Activated CD8-positive, alpha-beta memory T cell treated with anti-CD3 and anti-CD28 coated beads for 36 hours (primary cell): ENCODE data around the gene YARS2. TPM values are rescaled to one million over a fixed set of nuclear protein-coding genes. Genes with fewer than 3 reads are reported as not detected.
"Not testable (repeated sequence)": the region's sequence is repeated elsewhere in the genome, so short reads cannot be mapped to it uniquely, and the experiment has no call there.

ENCODE experiments used
- CTCF ChIA-PET: fragments of 350-600 bp; sonication (Branson Sonifier 250); formaldehyde crosslinking; loops from one replicate; lab custom pipeline; 2021; ENCODE audit warnings: antibody characterized with exemption; lab: Charles Lee
- POLR2A ChIA-PET: fragments of 350-600 bp; sonication (Branson Sonifier 250); formaldehyde crosslinking; loops from one replicate; lab custom pipeline; 2021; ENCODE audit warnings: antibody characterized with exemption; lab: Charles Lee
- total RNA-seq, 2 experiments: library from RNA; stranded (reverse); gene quantifications; one replicate each; pipeline ENCODE4 v1.2.3, GENCODE V29; 2021

Gene YARS2
- total RNA-seq, 2 experiments from 2014 or later, result 28.6 to 37.4 TPM

DNA sequence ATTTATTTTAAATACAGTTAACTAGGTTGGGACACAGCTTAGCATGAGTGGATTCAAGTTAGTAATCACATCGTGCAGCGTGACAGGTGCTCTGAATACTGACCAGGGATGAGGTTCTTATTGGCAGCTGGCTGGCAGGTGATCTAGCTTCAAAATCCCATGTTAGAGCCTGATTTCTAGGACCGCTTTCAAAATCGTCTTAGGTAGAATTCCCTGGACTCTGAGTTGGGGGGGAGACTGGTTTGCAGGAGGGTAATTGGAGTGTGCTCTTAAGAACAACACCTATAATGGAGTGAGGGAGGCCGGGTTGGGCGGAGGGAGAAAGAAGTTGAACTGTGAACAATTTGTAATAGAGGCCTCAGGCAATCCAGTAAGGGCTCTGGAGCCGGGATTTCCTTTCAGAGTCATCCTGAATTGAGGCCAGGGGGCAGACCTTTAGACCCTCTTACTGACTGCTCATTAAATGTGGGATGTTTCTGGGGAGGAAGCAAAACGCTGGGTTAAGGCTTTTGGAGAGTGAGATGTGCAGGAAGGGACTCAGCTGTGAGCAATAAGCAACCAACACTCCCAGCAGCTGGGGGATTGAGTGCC lies 874 bp upstream of the YARS2 start:
- POLR2A ChIA-PET, result interaction anchor here (1.8 kb wide), 1 partner anchor 1265 kb away, joined by 34 read pairs; the partner anchor contains the start of gene ALG10

DNA sequence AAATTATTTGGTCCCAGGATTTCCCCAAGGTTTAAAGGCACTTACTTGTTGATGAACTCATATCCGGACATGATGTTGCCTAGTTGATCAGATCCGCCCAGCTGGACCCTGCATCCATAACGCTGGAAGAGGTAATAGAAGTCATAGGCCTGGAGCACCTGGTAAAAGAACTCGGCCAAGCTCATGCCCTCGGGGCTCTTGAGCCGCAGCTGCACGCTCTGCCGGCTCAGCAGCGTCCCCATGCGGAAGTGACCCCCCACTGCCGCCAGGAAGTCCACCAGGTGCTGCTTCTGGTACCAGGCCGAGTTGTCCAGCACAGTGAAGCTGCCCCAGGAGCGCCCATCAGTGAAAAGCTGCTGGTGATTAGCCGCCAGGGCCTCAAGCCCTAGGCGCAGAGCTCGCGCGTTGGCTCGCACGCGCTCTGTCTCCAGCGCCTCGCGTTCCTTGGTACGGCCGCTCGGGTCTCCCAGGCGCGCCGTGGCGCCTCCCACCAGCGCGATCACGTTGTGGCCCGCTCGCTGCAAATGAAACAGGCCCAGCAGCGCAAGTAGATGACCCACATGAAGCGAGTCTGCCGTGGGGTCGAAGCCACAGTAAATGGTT lies 545 bp downstream of the YARS2 start:
- CTCF ChIA-PET, result interaction anchor here (0.5 to 3.6 kb wide), 19 partner anchors 10 to 1282 kb away, joined by 3 to 16 read pairs (median 4); partner anchors contain the start of genes ALG10 and DNM1L
- POLR2A ChIA-PET, result interaction anchor here (0.6 to 1.8 kb wide), 4 partner anchors 13 to 1267 kb away, joined by 3 to 34 read pairs (median 4); partner anchors contain the start of genes ALG10 and ETFBKMT

More for the DNA sequence above, 874 bp upstream of the YARS2 start:
- CTCF ChIA-PET, result interaction anchor here (1.0 to 3.6 kb wide), 7 partner anchors 78 to 1430 kb away, joined by 3 to 16 read pairs (median 4); partner anchors contain the start of genes ALG10 and DNM1L

DNA sequence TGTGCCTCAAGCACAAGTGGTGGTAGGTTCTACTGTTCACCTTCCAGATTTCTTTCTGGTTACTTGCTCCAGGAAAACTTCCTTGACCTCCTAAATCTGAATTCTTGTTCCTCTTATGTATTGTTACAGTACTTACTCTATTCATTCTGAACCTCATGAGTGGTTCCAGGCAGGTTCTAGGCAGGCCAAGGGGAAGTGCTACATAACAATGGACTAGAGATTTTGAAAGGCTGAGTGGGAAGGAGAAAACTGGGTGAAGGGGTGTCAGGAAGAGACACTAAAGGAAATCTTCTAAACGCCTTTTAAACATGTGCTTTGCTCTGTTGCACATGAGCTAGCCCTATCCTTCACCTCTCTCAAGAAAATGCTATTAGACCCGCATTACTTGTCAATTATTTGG lies 1.6 kb downstream of the YARS2 start:
- CTCF ChIA-PET, result interaction anchor here (1.2 to 3.6 kb wide), 5 partner anchors 18 to 1269 kb away, joined by 4 to 16 read pairs (median 4); partner anchors contain the start of gene ALG10

DNA sequence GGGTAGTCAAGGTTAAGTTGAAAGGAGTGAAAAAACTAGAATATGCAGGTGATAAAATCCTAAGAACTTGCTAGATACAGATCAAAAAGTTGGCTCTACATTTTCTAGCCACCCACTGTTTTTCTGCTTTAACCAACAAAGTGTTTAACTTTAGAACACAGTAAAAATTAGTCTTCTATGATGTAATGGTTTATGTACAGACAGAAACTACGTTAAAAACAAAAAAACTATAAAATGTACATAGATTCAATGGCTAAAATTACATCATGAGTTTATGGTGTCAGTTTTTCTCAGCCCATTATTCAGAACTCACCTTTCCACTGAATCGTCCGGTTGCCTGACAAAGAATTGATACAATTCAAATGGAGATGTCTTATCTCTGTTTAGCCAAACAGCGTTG lies 2.1 kb downstream of the YARS2 start:
- CTCF ChIA-PET, result interaction anchor here (2.5 to 3.6 kb wide), 2 partner anchors 17 to 1269 kb away, joined by 7 to 16 read pairs; partner anchors contain the start of gene ALG10
- POLR2A ChIA-PET, result no interaction called here

More for the DNA sequence above, 1.6 kb downstream of the YARS2 start:
- POLR2A ChIA-PET, result interaction anchor here (0.6 to 0.9 kb wide), 5 partner anchors 12 to 793 kb away, joined by 3 to 10 read pairs (median 4); no protein-coding TSS in a partner anchor

DNA sequence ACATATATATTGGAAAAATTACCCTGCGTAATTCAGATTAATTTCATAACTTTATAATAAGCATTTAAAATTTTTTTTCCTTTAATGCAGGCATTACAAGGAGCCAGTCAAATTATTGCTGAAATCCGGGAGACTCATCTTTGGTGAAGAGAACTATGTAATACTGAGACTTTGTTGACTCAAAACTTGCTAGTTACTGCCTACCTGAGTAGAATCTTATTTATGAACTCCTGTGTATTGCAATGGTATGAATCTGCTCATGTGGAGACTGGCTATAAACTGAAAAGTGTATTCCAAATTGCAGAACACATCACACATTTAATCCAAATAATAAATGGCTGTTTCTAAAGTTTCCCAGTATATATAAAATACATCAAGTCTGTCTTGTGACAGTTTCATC lies 12.4 kb downstream of the YARS2 start:
- ChIA-PET POLR2A (interaction anchor here (0.5 kb wide), 1 partner anchor 1676 kb away, joined by 5 read pairs; no protein-coding TSS in a partner anchor), CTCF (interaction anchor here (0.6 to 1.2 kb wide), 2 partner anchors 12 to 209 kb away, joined by 3 to 5 read pairs; partner anchors contain the start of gene YARS2)

DNA sequence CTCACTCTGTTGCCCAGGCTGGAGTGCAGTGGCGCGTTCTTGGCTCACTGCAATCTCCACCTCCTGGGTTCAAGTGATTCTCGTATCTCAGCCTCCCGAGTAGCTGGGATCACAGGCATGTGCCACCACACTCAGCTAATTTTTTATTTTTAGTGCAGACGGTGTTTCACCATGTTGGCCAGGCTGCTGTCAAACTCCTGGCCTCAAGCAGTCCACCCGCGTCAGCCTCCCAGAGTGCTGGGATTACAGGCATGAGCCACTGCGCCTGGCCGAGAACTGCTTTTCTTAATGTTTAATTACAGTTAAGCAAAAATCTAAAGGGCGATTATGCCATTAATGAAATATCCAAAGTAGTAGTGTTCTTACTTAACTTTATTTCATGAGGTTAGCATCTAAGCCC lies 13.6 kb downstream of the YARS2 start:
- ChIA-PET POLR2A (interaction anchor here (1.0 kb wide), 1 partner anchor 12 kb away, joined by 6 read pairs; no protein-coding TSS in a partner anchor), CTCF (interaction anchor here (0.6 to 1.2 kb wide), 2 partner anchors 13 to 1468 kb away, joined by 3 to 5 read pairs; partner anchors contain the start of gene YARS2)

DNA sequence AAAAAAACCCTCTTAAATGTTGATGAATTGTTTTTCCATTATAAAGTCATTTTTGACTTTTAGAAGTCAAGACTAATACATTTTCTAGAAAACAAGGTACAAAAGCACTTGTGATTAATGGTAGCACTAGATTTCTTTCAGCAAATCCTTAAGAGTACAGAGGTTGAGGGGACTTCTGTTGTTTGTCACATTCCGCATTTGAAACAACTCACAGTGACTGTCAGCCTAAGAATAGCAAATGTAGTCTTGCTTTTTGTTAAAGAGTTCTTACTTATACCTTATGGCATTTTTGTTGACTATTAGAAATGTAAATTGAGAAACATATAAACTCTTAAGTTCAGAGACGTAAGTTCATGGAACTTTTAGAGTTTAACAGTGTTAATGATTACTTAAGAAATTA lies 16.4 kb downstream of the YARS2 start:
- ChIA-PET CTCF (no interaction called here), POLR2A (no interaction called here)

DNA sequence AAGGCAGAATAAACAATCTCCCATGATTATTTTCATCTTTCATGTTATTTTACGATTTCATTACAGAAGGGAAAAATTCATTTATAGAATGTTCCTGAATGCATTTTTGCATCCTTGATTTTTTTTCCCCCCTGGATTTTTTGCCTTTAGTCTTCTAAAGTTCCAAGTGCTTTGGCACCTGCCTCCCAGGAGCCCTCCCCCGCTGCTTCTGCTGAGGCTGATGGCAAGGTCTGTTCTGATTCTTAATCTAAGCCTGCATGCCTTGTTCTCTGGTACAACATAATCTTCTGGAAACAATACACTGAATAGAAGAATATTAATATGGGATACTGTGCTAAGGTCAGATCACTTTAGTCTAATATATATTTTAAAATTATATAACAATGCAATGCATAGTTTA lies 18.0 kb downstream of the YARS2 start:
- ChIA-PET CTCF (no interaction called here), POLR2A (no interaction called here)

DNA sequence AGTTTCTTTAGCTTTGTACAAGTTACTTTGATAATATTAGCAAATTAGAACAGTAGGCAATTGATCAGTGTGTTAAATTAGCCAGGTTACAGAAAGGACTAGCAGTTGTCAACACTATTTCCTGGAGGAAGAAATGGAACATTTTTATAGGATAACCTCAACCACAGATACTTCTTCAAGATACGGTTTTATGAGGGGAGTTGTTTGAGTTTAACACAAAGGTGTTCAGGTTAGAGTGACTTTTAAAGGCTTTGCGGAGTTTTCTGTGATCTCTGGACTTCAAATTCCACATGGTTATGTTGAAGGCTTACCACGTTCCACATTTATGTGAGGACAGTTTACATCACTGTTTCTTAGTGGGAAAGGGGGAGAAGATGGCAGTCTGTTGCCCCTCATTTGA lies 19.3 kb downstream of the YARS2 start:
- POLR2A ChIA-PET, result interaction anchor here (0.5 to 0.6 kb wide), 2 partner anchors 1285 to 1453 kb away, joined by 5 to 6 read pairs; no protein-coding TSS in a partner anchor

DNA sequence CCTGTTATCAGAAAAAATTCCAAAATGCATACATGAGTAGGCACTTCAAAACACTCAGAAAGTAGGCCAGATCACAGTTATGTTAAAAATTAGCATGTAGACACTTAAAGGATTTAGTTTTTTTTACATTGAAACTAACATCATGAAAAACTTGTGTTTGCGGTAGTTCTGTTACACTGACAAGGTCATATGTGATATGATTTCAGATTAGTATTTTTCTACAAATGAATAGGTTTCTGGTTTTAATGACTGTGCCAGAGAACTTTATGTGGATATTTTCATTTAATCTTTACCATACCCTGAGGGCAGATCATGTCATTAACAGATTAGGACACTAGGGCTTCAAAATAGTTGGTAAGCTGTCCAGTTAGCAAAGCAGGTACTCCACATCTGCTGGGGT lies 20.7 kb downstream of the YARS2 start:
- CTCF ChIA-PET, result interaction anchor here (2.2 kb wide), 1 partner anchor 20 kb away, joined by 7 read pairs; the partner anchor contains the start of gene YARS2
- POLR2A ChIA-PET, result interaction anchor here (0.5 kb wide), 1 partner anchor 1287 kb away, joined by 8 read pairs; no protein-coding TSS in a partner anchor

More for the DNA sequence above, 19.3 kb downstream of the YARS2 start:
- CTCF ChIA-PET, result interaction anchor here (2.2 kb wide), 1 partner anchor 18 kb away, joined by 7 read pairs; the partner anchor contains the start of gene YARS2

DNA sequence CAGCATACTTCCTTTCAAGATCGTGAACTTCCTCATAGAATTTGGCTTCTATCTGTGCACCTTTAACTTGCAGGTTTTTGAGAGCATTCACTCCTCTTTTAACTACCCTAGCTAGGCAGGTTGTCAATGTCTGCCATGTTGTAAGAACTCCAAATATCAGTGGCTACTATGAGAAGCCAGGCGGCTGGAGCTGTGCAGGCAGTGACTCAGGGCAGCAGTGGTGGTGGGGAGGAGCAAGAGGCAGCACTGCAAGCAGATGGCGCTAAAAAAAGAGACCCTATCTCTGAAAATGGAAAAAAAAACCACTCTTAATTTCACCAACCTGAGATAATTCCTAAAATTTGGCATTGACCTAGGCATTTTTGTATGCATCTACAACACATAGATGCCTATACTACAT lies 28.5 kb downstream of the YARS2 start:
- POLR2A ChIA-PET, result no interaction called here
- CTCF ChIA-PET, result no interaction called here

DNA sequence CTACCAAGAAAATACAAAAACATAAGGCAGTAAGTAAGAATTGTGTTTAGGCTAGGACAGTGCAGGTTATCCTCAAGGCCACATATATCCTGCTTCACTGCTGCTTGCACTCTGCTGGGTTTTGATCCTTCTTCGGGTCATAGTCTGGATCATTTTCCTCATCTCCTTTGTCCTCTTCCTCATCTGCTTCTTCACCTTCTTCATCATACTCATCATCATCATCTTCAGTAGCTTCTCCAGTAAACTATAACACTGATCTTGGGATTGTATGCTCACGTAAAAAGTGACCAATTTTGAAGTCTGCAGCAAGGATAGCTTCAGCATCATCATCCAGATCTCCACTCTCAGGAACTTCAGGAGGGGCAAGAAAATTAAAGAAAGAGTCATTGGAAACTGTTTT lies 29.4 kb downstream of the YARS2 start:
- ChIA-PET POLR2A (no interaction called here), CTCF (no interaction called here)

DNA sequence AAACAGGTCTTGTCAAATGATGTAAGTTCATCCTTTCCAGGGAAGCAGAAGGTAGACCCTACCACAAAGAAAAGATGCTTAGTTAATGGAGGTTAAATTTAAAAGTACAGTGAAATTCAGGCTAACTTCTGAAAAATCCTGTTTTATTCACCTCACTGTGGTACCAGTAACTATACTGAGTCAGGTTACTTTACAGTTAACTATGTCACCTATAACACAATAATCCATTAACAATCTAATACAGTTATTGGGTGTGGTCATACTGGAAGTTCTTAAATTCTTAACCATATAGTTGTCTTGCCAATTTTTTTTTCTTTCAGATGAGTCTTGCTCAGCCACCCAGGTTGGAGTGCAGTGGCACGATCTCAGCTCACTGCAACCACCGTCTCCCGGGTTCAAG lies 30.4 kb downstream of the YARS2 start:
- CTCF ChIA-PET, POLR2A ChIA-PET: not testable (repeated sequence)

DNA sequence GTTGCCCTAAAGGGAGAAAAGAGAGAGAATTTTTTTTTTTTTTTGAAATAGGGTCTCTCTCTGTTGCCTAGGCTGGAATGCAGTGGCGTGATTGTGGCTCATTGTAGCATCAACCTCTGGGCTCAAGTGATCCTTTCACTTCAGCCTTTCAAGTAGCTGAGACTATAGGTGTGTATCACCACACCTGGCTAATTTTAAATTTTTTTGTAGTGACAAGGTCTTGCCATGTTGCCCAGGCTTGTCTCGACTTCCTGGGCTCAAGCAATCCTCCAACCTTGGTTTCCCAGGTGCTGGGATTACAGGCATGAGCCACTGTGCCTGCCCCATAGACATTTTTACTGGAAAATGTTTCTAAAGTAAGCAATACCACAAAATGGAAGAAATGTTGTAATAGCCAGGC lies 36.8 kb downstream of the YARS2 start:
- CTCF ChIA-PET, result interaction anchor here (1.0 kb wide), 1 partner anchor 36 kb away, joined by 4 read pairs; no protein-coding TSS in a partner anchor

DNA sequence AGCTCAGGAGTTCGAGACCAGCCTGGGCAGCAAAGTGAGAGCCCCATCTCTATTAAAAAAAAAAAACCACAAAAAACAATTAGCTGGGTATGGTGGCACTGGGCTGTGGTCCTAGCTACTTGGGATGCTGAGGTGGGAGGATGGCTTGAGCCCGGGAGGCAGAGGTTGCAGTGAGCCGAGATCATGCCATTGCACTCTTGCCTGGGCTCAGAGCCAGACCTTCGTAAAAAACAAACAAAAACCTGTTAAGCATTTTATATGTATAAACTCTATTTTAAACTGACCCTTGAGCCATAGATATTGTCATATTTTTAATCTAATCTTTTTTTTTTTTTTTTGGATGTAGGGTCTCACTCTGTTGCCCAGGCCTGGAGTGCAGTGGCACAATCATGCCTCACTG lies 40.9 kb downstream of the YARS2 start:
- ChIA-PET POLR2A (no interaction called here), CTCF (no interaction called here)

More for the DNA sequence above, 36.8 kb downstream of the YARS2 start:
- POLR2A ChIA-PET, result interaction anchor here (0.5 to 0.7 kb wide), 2 partner anchors 40 to 377 kb away, joined by 4 to 5 read pairs; no protein-coding TSS in a partner anchor

DNA sequence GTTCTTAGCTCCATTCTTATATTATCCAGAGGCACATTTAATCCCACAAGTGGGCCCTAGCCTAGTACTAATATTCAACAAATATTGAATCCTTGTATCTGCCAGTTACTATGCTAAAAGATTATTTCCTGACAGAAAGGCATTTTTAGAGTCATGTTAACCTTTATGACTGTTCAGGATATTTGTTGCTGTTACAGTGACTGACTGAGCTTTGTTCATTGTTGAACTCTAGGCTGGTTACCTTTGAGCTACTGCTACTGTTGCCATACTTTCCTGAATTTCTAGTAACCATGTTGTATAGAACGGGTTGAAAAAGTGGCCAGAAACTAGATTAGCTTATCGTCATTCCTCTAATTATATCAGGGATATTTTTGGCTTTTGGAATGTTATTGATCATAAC lies 46.8 kb downstream of the YARS2 start:
- ChIA-PET CTCF (interaction anchor here (1.0 kb wide), 1 partner anchor 65 kb away, joined by 4 read pairs; no protein-coding TSS in a partner anchor), POLR2A (no interaction called here)

DNA sequence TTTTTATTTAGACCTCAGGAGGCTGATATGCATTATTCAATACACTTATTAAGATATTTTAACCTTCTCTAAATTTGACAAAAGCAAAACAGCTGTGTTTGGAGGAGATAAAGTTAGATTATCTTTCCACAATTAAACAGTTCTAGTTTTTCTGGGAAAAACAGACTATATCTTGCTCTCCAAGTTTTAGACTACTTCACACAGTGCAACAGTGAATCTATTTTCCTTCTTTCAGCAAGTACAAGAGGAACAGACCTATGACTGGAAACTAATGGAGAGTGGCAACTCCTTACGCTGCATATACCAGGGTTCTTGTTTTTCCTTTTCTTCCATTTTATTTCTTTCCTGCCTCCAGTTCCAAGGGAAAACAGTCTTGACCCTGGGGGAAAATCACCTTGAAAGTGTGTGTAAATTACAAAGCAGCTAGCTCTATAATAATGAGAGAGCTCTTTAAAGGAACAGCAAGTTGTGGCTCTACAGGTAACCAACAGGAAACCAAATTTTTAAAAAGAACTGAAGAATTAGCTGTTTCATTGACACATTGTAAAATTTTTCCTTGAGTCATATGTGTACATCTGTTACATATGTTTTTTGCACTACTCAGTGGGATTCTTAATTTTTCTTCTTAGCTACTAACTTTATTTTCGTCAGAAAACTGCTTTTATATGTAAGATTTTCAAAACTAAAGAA lies 49.2 kb downstream of the YARS2 start:
- ChIA-PET CTCF (interaction anchor here (1.9 kb wide), 1 partner anchor 49 kb away, joined by 4 read pairs; the partner anchor contains the start of gene YARS2), POLR2A (interaction anchor here (0.5 kb wide), 1 partner anchor 48 kb away, joined by 4 read pairs; no protein-coding TSS in a partner anchor)

DNA sequence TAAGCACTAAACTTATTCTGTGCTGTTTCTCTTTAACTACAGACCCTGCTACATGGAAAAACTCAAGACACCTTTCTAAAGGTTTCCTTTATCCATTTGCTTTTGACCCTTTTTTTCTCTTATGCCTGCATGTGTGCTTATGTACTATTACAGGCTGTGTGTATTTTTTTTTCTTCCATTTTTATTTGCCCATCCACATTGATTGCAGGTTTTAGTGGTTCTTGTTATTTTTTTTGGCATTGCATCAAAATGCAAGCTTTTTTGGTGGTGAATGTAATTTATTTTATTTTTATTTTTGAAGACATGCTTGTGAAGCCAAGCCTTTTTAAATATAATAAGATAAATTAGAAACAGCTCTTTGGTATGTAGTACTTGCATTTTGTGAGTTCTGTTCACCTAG lies 49.9 kb downstream of the YARS2 start:
- ChIA-PET POLR2A (interaction anchor here (0.5 kb wide), 1 partner anchor 48 kb away, joined by 4 read pairs; no protein-coding TSS in a partner anchor), CTCF (no interaction called here)
